H1 (cell line): ENCODE data around the gene ANKRD60. TPM values are rescaled to one million over a fixed set of nuclear protein-coding genes. Genes with fewer than 3 reads are reported as not detected.

Experiments used
- CTCF ChIA-PET: fragments of 300-600 bp; sonication (Branson Sonifier 250); formaldehyde crosslinking; loops from one replicate; lab custom pipeline; 2021; ENCODE audit not compliant: partially characterized antibody; lab: Charles Lee
- POLR2A ChIA-PET: fragments of 300-600 bp; sonication (Branson Sonifier 250); formaldehyde crosslinking; loops from one replicate; lab custom pipeline; 2021; ENCODE audit warnings: inconsistent platforms; ENCODE audit not compliant: partially characterized antibody; lab: Charles Lee
- DNase-seq, 2 experiments: peaks; one replicate each; pipeline versions ENCODE4 v3.0.0 to v3.0.0-alpha.2; 2010 to 2022; ENCODE audit warnings: low spot score in 2 of 2, low read depth in 1 of 2, mixed read lengths in 1 of 2
- FAIRE-seq: peaks from 2 replicates; lab custom pipeline; 2011; peaks lifted over from hg19 to GRCh38; lab: Jason Lieb, UNC
- H2AFZ ChIP-seq: 2 replicates; pipeline ENCODE4 v1.8.1; 2012; ENCODE audit warnings: low read length, inconsistent platforms
- H2AK5ac ChIP-seq: 2 replicates; pipeline ENCODE4 v1.6.1; 2013; ENCODE audit warnings: low read depth, low read length
- H2BK120ac ChIP-seq: replicated peaks from 2 replicates; pipeline ENCODE3; 2013; ENCODE audit warnings: low read depth, low read length, inconsistent platforms
- H2BK12ac ChIP-seq: 2 replicates; pipeline ENCODE4 v1.6.1; 2013; ENCODE audit warnings: low read depth, low read length
- H2BK15ac ChIP-seq: 2 replicates; pipeline ENCODE4 v1.6.1; 2013; ENCODE audit warnings: low read length
- H2BK20ac ChIP-seq: 2 replicates; pipeline ENCODE4 v1.6.1; 2013; ENCODE audit warnings: low read length
- H2BK5ac ChIP-seq: 2 replicates; pipeline ENCODE4 v1.6.1; 2013; ENCODE audit warnings: low read depth, low read length
- H3K14ac ChIP-seq: 2 replicates; pipeline ENCODE4 v1.6.1; 2013; ENCODE audit warnings: inconsistent platforms; ENCODE audit not compliant: insufficient read length
- H3K18ac ChIP-seq: 2 replicates; pipeline ENCODE4 v1.6.1; 2013; ENCODE audit warnings: low read length; ENCODE audit errors: extremely low read depth
- H3K23ac ChIP-seq: 2 replicates; pipeline ENCODE4 v1.6.1; 2013; ENCODE audit warnings: inconsistent platforms; ENCODE audit not compliant: insufficient read length
- H3K23me2 ChIP-seq: 2 replicates; pipeline ENCODE4 v1.6.1; 2013; ENCODE audit warnings: low read depth, low read length
- H3K27ac ChIP-seq: 2 replicates; pipeline ENCODE4 v1.6.1; 2011; ENCODE audit warnings: low read depth, low read length, inconsistent platforms
- H3K27me3 ChIP-seq, 4 experiments: replicated peaks in 1 of 4; 1 replicate in 1 of 4; 2 replicates in 3 of 4; pipeline versions ENCODE4 v1.6.1 to v1.8.1; 2011 to 2013; ENCODE audit warnings: low read length in 3 of 4, mild to moderate bottlenecking in 3 of 4, inconsistent platforms in 2 of 4, mixed read lengths in 2 of 4, moderate library complexity in 1 of 4; ENCODE audit not compliant: control insufficient read depth in 3 of 4, insufficient read depth in 3 of 4; ENCODE audit errors: extremely low read depth in 1 of 4
- H3K36me3 ChIP-seq, 4 experiments: 2 replicates each; pipeline versions ENCODE4 v1.6.1 to v1.8.1; 2011 to 2013; ENCODE audit warnings: mild to moderate bottlenecking in 4 of 4, low read length in 3 of 4, moderate library complexity in 2 of 4, control low read depth in 1 of 4, inconsistent platforms in 1 of 4; ENCODE audit not compliant: insufficient read depth in 4 of 4, control insufficient read depth in 2 of 4
- H3K4ac ChIP-seq: replicated peaks from 2 replicates; pipeline ENCODE3; 2013; ENCODE audit warnings: low read length, low read depth, mixed read lengths, inconsistent platforms; ENCODE audit not compliant: insufficient read length
- H3K4me1 ChIP-seq, 4 experiments: replicated peaks in 1 of 4; 1 replicate in 1 of 4; 2 replicates in 3 of 4; pipeline versions ENCODE4 v1.6.1 to v1.8.1; 2011 to 2013; ENCODE audit warnings: low read length in 3 of 4, inconsistent platforms in 2 of 4, mixed read lengths in 1 of 4; ENCODE audit not compliant: insufficient read depth in 4 of 4, control insufficient read depth in 3 of 4
- H3K4me2 ChIP-seq, 2 experiments: 2 replicates each; pipeline versions ENCODE4 v1.6.1 to v1.8.1; 2011 to 2013; ENCODE audit warnings: low read depth in 2 of 2, low read length in 2 of 2, control low read depth in 1 of 2, inconsistent platforms in 1 of 2, mild to moderate bottlenecking in 1 of 2; ENCODE audit not compliant: insufficient read depth in 1 of 2
- H3K4me3 ChIP-seq, 4 experiments: fragments of 200-600, 300-600 bp in 1 of 4; sonication (generic), shearing (Covaris generic), sonication (Bioruptor Twin) in 1 of 4; 2 replicates each; pipeline versions ENCODE4 v1.5.1 to v1.8.1; 2011 to 2016; ENCODE audit warnings: low read length in 4 of 4, low read depth in 3 of 4, control low read depth in 2 of 4, inconsistent platforms in 2 of 4, mild to moderate bottlenecking in 2 of 4, mixed read lengths in 1 of 4, moderate library complexity in 1 of 4; ENCODE audit not compliant: insufficient read depth in 2 of 4; ENCODE audit errors: extremely low read depth in 1 of 4
- H3K56ac ChIP-seq: replicated peaks from 2 replicates; pipeline ENCODE3; 2013; ENCODE audit warnings: low read depth, mild to moderate bottlenecking, mixed read lengths, low read length, inconsistent platforms; ENCODE audit not compliant: insufficient read length
- H3K79me1 ChIP-seq: 2 replicates; pipeline ENCODE4 v1.6.1; 2013; ENCODE audit warnings: low read depth, low read length, control low read depth
- H3K79me2 ChIP-seq, 2 experiments: 2 replicates each; pipeline versions ENCODE4 v1.6.1 to v1.8.1; 2012 to 2013; ENCODE audit warnings: low read length in 2 of 2, mild to moderate bottlenecking in 2 of 2, inconsistent platforms in 1 of 2; ENCODE audit not compliant: insufficient read depth in 2 of 2, control insufficient read depth in 1 of 2
- H3K9ac ChIP-seq, 4 experiments: replicated peaks in 1 of 4; 1 replicate in 1 of 4; 2 replicates in 3 of 4; pipeline versions ENCODE4 v1.6.1 to v1.8.1; 2011 to 2013; ENCODE audit warnings: low read depth in 3 of 4, low read length in 3 of 4, control low read depth in 2 of 4, mild to moderate bottlenecking in 2 of 4, moderate library complexity in 2 of 4, inconsistent platforms in 1 of 4; ENCODE audit errors: extremely low read depth in 1 of 4
- H3K9me3 ChIP-seq, 2 experiments: 2 replicates each; pipeline versions ENCODE4 v1.6.1 to v1.8.1; 2012 to 2013; ENCODE audit warnings: mild to moderate bottlenecking in 2 of 2, moderate library complexity in 2 of 2, control low read depth in 1 of 2, inconsistent platforms in 1 of 2, low read depth in 1 of 2, low read length in 1 of 2, mixed read lengths in 1 of 2; ENCODE audit not compliant: insufficient read depth in 2 of 2
- H4K20me1 ChIP-seq, 2 experiments: replicated peaks in 1 of 2; 2 replicates each; pipeline versions ENCODE3 to v1.8.1; 2011 to 2013; ENCODE audit warnings: inconsistent platforms in 2 of 2, low read length in 2 of 2, mild to moderate bottlenecking in 1 of 2; ENCODE audit not compliant: insufficient read depth in 2 of 2, control insufficient read depth in 1 of 2
- H4K5ac ChIP-seq: 2 replicates; pipeline ENCODE4 v1.6.1; 2013; ENCODE audit warnings: low read length, low read depth, mixed read lengths, inconsistent platforms; ENCODE audit not compliant: insufficient read length
- H4K8ac ChIP-seq: 2 replicates; pipeline ENCODE4 v1.8.0; 2013; ENCODE audit warnings: mild to moderate bottlenecking, moderate library complexity, low read length, inconsistent platforms; ENCODE audit not compliant: insufficient read depth; ENCODE audit errors: extremely low read depth
- H4K91ac ChIP-seq: replicated peaks from 2 replicates; pipeline ENCODE3; 2013; ENCODE audit warnings: low read length, mixed read lengths, inconsistent platforms; ENCODE audit not compliant: insufficient read length
- WGBS, 2 experiments: shearing (Covaris generic) in 1 of 2; methylation state at CpG; one replicate each; pipeline versions ENCODE4 v1.1.6 to v1.1.7; 2013 to 2015; ENCODE audit warnings: low lambda C conversion rate in 2 of 2, mixed read lengths in 2 of 2, inconsistent platforms in 1 of 2, low coverage in 1 of 2, missing lambda C conversion rate in 1 of 2; ENCODE audit not compliant: insufficient replicate concordance in 2 of 2, insufficient coverage in 1 of 2, insufficient read length in 1 of 2; ENCODE audit errors: extremely low coverage in 1 of 2, missing lambda C conversion rate in 1 of 2; 5-methylcytosine and 5-hydroxymethylcytosine counted together
- polyA plus RNA-seq, 7 experiments: library from polyadenylated mRNA; depleted of rRNA in 3 of 7; stranded (reverse) in 5 of 7; unstranded in 2 of 7; fragments of >200 nt in 5 of 7; fragments of 200-250 nt in 2 of 7; gene quantifications; 1 replicate in 5 of 7; 2 replicates in 1 of 7; 4 replicates in 1 of 7; pipeline versions ENCODE4 v1.2.1 to v1.2.3, GENCODE V29; 2011 to 2013; ENCODE audit warnings: missing spikeins in 2 of 7, mixed read lengths in 2 of 7
- total RNA-seq: library from RNA; stranded (reverse); fragmentation: NEBNext Ultra II Directional; extraction: Animal tissue kit (Norgen Biotek cat#: 25700); gene quantifications from 2 replicates; pipeline ENCODE4 v1.2.1, GENCODE V29; 2021
- TF ChIP-seq, protein P1 (sequence below): IDR thresholded peaks from 2 replicates; pipeline ENCODE4 v1.6.1; 2011; ENCODE audit warnings: low read length, improper control_type of control experiment

The ANKRD60 gene
- total and polyA plus RNA-seq, 2 of the 8 experiments (the other 6 are each of a cell fraction or from before 2014, with no cell fraction given), result not detected

DNA sequence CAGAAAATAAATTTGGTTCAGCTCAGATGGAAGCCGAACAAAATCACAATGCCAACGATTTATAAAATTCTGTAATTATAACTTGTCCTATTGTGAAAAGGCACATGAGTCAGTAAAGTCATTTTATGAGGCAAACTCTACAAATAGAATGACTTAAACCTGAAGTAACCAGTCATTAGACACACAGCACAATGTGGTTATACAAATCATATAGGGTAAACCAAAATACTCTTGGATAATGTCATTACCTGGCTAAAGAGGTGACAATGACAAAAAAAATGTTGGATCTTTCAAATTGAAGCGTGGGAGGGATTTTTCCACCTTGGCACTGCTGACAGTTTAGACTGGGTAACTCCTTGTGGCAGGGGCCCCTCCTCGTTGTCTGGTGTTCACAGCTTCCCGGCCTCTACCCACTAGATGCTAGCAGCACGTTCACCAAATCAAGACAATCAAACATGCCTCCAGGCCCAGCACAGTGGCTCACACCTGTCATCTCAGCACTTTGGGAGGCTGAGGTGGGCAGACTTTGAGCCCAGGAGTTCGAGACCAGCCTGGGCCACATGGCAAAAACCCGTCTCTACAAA lies 5.0 kb downstream of the ANKRD60 start:
- no peak overlapping the region for H2BK120ac ChIP-seq
- no peaks in the 10 kb centered on the region for H4K20me1 ChIP-seq
- H2AFZ ChIP-seq, result no peak overlapping the region
- no peaks in the 10 kb centered on the region for H3K36me3 ChIP-seq
- H2BK5ac ChIP-seq, result no peak overlapping the region
- H2BK12ac ChIP-seq, result no peak overlapping the region
- H3K27ac ChIP-seq, result no peak overlapping the region
- H4K5ac ChIP-seq, result no peak overlapping the region
- no peak overlapping the region for H3K18ac ChIP-seq
- no peak overlapping the region for H4K8ac ChIP-seq
- peaks cover 6% of the 10 kb centered on the region; the same call in 1 of the 2 replicates for H3K23me2 ChIP-seq
- no peak overlapping the region for H2BK20ac ChIP-seq
- H3K9ac ChIP-seq, result no peak overlapping the region
- no peak overlapping the region for H3K56ac ChIP-seq
- no peaks in the 10 kb centered on the region; the same call in 1 of the 2 replicates for H3K79me1 ChIP-seq
- ChIA-PET POLR2A (no interaction called here), CTCF (interaction anchor here (1.2 to 4.9 kb wide), 2 partner anchors 11 to 822 kb away, joined by 3 to 21 read pairs; no protein-coding TSS in a partner anchor)
- FAIRE-seq (no peak), DNase-seq (no peak)
- H2AK5ac ChIP-seq, result no peak overlapping the region
- H3K14ac ChIP-seq, result no peak overlapping the region
- TF ChIP-seq, protein P1, sequence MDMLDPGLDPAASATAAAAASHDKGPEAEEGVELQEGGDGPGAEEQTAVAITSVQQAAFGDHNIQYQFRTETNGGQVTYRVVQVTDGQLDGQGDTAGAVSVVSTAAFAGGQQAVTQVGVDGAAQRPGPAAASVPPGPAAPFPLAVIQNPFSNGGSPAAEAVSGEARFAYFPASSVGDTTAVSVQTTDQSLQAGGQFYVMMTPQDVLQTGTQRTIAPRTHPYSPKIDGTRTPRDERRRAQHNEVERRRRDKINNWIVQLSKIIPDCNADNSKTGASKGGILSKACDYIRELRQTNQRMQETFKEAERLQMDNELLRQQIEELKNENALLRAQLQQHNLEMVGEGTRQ, result no peak
- H3K4me1 ChIP-seq, result peaks cover 0 to 4% (median 0%) of the 10 kb centered on the region in 4 experiments; a peak in 1 of 7 replicates
- no peak overlapping the region for H4K91ac ChIP-seq
- 91% methylated on average over 8 of the region's 8 CpGs; no CpG with 5 or more reads in 1 of the 2 experiments for whole genome bisulfite sequencing, 2 experiments
- no peaks in the 10 kb centered on the region for H3K79me2 ChIP-seq
- no peak overlapping the region for H3K4me2 ChIP-seq
- H2BK15ac ChIP-seq, result no peak overlapping the region
- H3K9me3 ChIP-seq, result no peaks in the 10 kb centered on the region
- no peak overlapping the region for H3K4ac ChIP-seq
- no peak overlapping the region for H3K23ac ChIP-seq
- H3K4me3 ChIP-seq, result no peak overlapping the region
- H3K27me3 ChIP-seq, result peaks cover 1 to 19% (median 16%) of the 10 kb centered on the region in 4 experiments
